ENCODE data around the gene ANKRD13A. TPM values are rescaled to one million over a fixed set of nuclear protein-coding genes. Genes with fewer than 3 reads are reported as not detected.

Gene ANKRD13A
- total and polyA plus RNA-seq, 2 donors from 2014 or later = 23.2 to 68.0 TPM

DNA sequence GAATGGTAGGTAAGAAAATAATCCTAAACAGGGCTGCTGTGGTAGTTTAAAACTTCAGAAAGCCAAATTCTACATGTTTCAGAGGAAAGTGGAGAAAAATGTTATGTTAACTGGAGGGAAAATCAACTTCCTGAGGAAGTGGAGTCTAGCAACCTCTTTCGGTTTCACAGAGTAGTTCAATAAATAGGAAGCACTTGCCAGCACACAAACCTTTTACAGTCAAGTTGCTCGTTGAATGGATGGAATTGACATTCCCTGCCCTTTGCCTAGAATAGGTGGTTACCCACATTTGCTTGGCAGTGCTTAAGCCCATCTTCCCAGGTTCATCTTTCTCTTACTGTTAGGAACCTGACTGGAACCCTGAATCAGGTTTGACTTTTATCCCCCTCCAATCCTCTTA lies 15.9 kb downstream of the ANKRD13A start:
- no peak overlapping the region for H3K9ac ChIP-seq (ENCODE audit: low read length in 3 of 3)
- TF ChIP-seq, protein P1, sequence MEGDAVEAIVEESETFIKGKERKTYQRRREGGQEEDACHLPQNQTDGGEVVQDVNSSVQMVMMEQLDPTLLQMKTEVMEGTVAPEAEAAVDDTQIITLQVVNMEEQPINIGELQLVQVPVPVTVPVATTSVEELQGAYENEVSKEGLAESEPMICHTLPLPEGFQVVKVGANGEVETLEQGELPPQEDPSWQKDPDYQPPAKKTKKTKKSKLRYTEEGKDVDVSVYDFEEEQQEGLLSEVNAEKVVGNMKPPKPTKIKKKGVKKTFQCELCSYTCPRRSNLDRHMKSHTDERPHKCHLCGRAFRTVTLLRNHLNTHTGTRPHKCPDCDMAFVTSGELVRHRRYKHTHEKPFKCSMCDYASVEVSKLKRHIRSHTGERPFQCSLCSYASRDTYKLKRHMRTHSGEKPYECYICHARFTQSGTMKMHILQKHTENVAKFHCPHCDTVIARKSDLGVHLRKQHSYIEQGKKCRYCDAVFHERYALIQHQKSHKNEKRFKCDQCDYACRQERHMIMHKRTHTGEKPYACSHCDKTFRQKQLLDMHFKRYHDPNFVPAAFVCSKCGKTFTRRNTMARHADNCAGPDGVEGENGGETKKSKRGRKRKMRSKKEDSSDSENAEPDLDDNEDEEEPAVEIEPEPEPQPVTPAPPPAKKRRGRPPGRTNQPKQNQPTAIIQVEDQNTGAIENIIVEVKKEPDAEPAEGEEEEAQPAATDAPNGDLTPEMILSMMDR (IDR thresholded peaks at IDR 0.05; ENCODE audit: borderline replicate concordance, extremely low read depth, insufficient read depth) = peak; percentile 8
- no peak for FAIRE-seq
- H3K9me3 ChIP-seq (ENCODE audit: control insufficient read depth in 2 of 3, insufficient read depth in 1 of 3, low read length in 3 of 3) = no peaks in the 10 kb centered on the region
- H3K4me3 ChIP-seq (ENCODE audit: low read length in 3 of 3) = no peak overlapping the region
- peaks cover 2 to 34% (median 15%) of the 10 kb centered on the region in 3 donors for H3K36me3 ChIP-seq (ENCODE audit: control insufficient read depth in 2 of 3, insufficient read depth in 3 of 3, low read length in 3 of 3)
- H3K4me1 ChIP-seq (ENCODE audit: control insufficient read depth in 2 of 3, insufficient read depth in 2 of 3, low read depth in 1 of 3, low read length in 3 of 3) = peaks cover 0 to 7% (median 0%) of the 10 kb centered on the region in 3 donors
- no peak overlapping the region for H3K27ac ChIP-seq (ENCODE audit: low read depth in 2 of 2, low read length in 2 of 2)
- H3K27me3 ChIP-seq (ENCODE audit: control insufficient read depth, insufficient read depth, low read length) = no peaks in the 10 kb centered on the region
- intact Hi-C loops (cut with DNase I) = no loop called here
- no peak for DNase-seq

DNA sequence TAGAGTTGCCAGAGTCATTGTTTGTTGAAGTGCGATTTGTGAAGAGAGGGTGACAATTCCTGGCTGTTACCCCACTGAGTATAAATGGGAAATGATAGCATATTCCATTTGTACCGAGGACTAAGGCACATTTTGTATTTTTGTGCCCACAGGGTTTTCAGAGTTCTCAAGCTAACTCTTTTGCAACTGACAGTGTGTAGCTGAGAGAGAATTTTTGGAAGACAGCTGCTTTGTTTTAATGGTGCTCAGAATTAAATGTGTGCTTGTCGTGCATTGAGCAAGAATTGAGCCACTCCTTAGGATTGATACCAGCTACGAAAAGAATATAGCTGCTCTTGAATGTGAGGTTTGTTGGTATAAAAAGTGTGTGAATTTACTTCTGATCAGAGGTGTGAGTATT lies 21.7 kb downstream of the ANKRD13A start:
- Histone ChIP-seq H3K9ac (ENCODE audit: low read length in 3 of 3) (no peak overlapping the region), H3K36me3 (ENCODE audit: control insufficient read depth in 2 of 3, insufficient read depth in 3 of 3, low read length in 3 of 3) (peaks cover 0 to 47% (median 23%) of the 10 kb centered on the region in 3 donors)
- FAIRE-seq = no peak

DNA sequence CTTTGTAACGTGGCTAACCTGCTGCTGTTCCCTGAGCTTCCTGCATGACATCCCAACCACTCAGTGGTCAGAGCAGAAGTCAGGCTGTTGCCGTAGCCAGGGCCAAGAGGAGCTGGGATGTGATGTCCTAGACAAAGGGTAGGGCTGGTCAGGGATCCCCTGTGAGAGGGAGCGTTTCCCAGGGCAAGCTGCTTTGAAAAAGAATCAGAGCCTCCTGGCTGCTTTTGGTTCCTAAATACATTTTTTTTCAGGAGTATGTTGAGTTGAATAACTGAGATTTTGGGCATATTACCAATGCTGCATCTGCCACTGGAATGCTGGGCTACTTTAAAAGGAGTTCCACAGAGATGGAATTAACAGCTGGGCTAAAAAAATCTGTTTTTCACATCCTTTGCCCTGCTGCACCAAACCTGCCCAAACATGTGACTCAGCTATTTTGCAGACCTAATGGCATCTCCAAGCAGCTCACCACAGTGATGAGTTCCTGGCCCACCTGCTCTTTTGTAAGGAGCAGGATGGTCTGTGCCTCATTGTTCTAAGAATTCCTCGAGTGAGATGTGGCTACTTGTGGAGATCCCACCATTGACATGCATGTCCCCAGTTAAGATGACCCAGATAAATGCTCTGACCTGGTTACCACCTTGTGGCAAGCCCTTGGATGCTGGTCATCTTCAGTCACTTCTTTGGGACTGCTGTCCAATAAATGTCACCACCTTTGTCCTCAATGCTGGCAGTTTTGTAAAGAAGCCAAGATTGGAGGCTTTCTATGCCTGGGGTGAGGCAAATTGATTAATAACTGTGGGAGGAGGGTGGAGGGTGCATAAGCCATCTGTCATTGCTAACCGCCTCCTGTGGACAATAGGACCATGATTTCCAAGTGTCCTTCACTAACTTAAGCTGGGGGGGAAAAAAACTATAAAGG lies 24.1 kb downstream of the ANKRD13A start:
- intact Hi-C loops (cut with DNase I) = no loop called here
- Histone ChIP-seq H3K27ac (ENCODE audit: low read depth in 2 of 2, low read length in 2 of 2) (no peak overlapping the region), H3K4me3 (ENCODE audit: low read length in 3 of 3) (no peak overlapping the region), H3K4me1 (ENCODE audit: control insufficient read depth in 2 of 3, insufficient read depth in 2 of 3, low read depth in 1 of 3, low read length in 3 of 3) (no peaks in the 10 kb centered on the region), H3K9me3 (ENCODE audit: control insufficient read depth in 2 of 3, insufficient read depth in 1 of 3, low read length in 3 of 3) (no peaks in the 10 kb centered on the region), H3K36me3 (ENCODE audit: control insufficient read depth in 2 of 3, insufficient read depth in 3 of 3, low read length in 3 of 3) (peaks cover 0 to 51% (median 25%) of the 10 kb centered on the region in 3 donors), H3K27me3 (ENCODE audit: control insufficient read depth, insufficient read depth, low read length) (no peaks in the 10 kb centered on the region), H3K9ac (ENCODE audit: low read length in 3 of 3) (no peak overlapping the region)
- TF ChIP-seq, protein P1 (IDR thresholded peaks at IDR 0.05; ENCODE audit: borderline replicate concordance, extremely low read depth, insufficient read depth) = no peak
- no peak for DNase-seq
- no peak for FAIRE-seq

More for the DNA sequence above, 21.7 kb downstream of the ANKRD13A start:
- no peaks in the 10 kb centered on the region for H3K27me3 ChIP-seq (ENCODE audit: control insufficient read depth, insufficient read depth, low read length)
- no peaks in the 10 kb centered on the region for H3K9me3 ChIP-seq (ENCODE audit: control insufficient read depth in 2 of 3, insufficient read depth in 1 of 3, low read length in 3 of 3)
- intact Hi-C loops (cut with DNase I) = no loop called here
- no peak overlapping the region for H3K27ac ChIP-seq (ENCODE audit: low read depth in 2 of 2, low read length in 2 of 2)
- no peak overlapping the region for H3K4me3 ChIP-seq (ENCODE audit: low read length in 3 of 3)
- no peaks in the 10 kb centered on the region for H3K4me1 ChIP-seq (ENCODE audit: control insufficient read depth in 2 of 3, insufficient read depth in 2 of 3, low read depth in 1 of 3, low read length in 3 of 3)
- TF ChIP-seq, protein P1 (IDR thresholded peaks at IDR 0.05; ENCODE audit: borderline replicate concordance, extremely low read depth, insufficient read depth) = no peak
- no peak for DNase-seq
